T-helper 17 cell (primary cell): Measurements from ENCODE around the gene TRIM6. TPM values are rescaled to one million over a fixed set of nuclear protein-coding genes. Genes with fewer than 3 reads are reported as not detected.
"Not testable (repeated sequence)": the region's sequence is repeated elsewhere in the genome, so short reads cannot be mapped to it uniquely, and the experiment has no call there.

Experiments used
- ATAC-seq: fragments of 150-1000 bp; cut with Tn5 transposase; 2 replicates; pipeline ENCODE4 v1.10.0; 2021; ENCODE audit warnings: mild to moderate bottlenecking, moderate library complexity
- DNase-seq, 3 donors: peaks; one replicate each; pipeline versions ENCODE4 v3.0.0 to v3.0.0-alpha.2; 2020 to 2021
- H3K9me3 ChIP-seq: one replicate; pipeline ENCODE4 v1.7.0; 2013; ENCODE audit warnings: low read length, mild to moderate bottlenecking; ENCODE audit not compliant: control insufficient read depth, poor library complexity, severe bottlenecking
- H3K27ac Mint-ChIP-seq: one replicate; pipeline ENCODE4 v1.8.0; 2022; ENCODE audit warnings: mild to moderate bottlenecking, moderate library complexity, mixed read lengths
- H3K27me3 Mint-ChIP-seq: one replicate; pipeline ENCODE4 v1.8.0; 2022; ENCODE audit warnings: mixed read lengths
- H3K36me3 Mint-ChIP-seq: one replicate; pipeline ENCODE4 v1.8.0; 2022; ENCODE audit warnings: low read depth, mixed read lengths
- H3K4me1 Mint-ChIP-seq: one replicate; pipeline ENCODE4 v1.8.0; 2022; ENCODE audit warnings: mild to moderate bottlenecking, mixed read lengths
- H3K4me3 Mint-ChIP-seq: one replicate; pipeline ENCODE4 v1.8.0; 2022; ENCODE audit warnings: mild to moderate bottlenecking, moderate library complexity, mixed read lengths
- total RNA-seq, 4 donors: library from RNA in 2 of 4; stranded (reverse) in 2 of 4; gene quantifications; one replicate each; pipeline ENCODE4 v1.2.3 and lab custom pipeline; 2022 to 2026

TRIM6 gene
- total RNA-seq, 2 donors from 2014 or later: not detected

GRCh38 chr11:5656956-5657355 lies 60.5 kb downstream of the TRIM6 start:
- not testable (repeated sequence) for H3K27me3 Mint-ChIP-seq, H3K27ac Mint-ChIP-seq

GRCh38 chr11:5658318-5658717 lies 61.9 kb downstream of the TRIM6 start:
- Mint-ChIP-seq H3K4me3 (no peak overlapping the region), H3K27me3 (no peaks in the 10 kb centered on the region), H3K4me1 (peaks cover 4% of the 10 kb centered on the region), H3K27ac (no peak overlapping the region), H3K36me3 (peaks cover 4% of the 10 kb centered on the region)
- no peaks in the 10 kb centered on the region for H3K9me3 ChIP-seq
- DNase-seq (no peak), ATAC-seq (no peak)

More at GRCh38 chr11:5656956-5657355, 60.5 kb downstream of the TRIM6 start:
- H3K9me3 ChIP-seq, H3K4me1 Mint-ChIP-seq, ATAC-seq, DNase-seq, H3K4me3 Mint-ChIP-seq, H3K36me3 Mint-ChIP-seq: not testable (repeated sequence)

Other genes starting within 250 kb of the TRIM6 start
- gene OR51B6, start 245.1 kb upstream of the TRIM6 start, total RNA-seq: not detected
- not detected for gene OR51M1, start 212.8 kb upstream of the TRIM6 start, total RNA-seq
- not detected for gene OR51Q1, start 174.5 kb upstream of the TRIM6 start, total RNA-seq
- gene OR51I1, start 155.1 kb upstream of the TRIM6 start, total RNA-seq: not detected
- gene OR51I2, start 147.3 kb upstream of the TRIM6 start, total RNA-seq: not detected
- not detected for gene OR52D1, start 108.0 kb upstream of the TRIM6 start, total RNA-seq
- gene UBQLN3, start 86.7 kb upstream of the TRIM6 start, total RNA-seq: under 1 TPM in 1 of 2 donors, not detected in 1; 0.20 TPM
- gene UBQLNL, start 79.9 kb upstream of the TRIM6 start, total RNA-seq: under 1 TPM; 0.29 to 0.42 TPM
- not detected for gene OR52H1, start 48.1 kb upstream of the TRIM6 start, total RNA-seq
- gene OR52B6, start 15.8 kb upstream of the TRIM6 start, total RNA-seq: not detected
- gene TRIM34, start 28.4 kb downstream of the TRIM6 start, total RNA-seq: 1 to 10 TPM; 3.8 to 6.5 TPM
- 10 to 100 TPM in 1 of 2 donors, 1 to 10 TPM in 1; 9.9 to 10.4 TPM for gene TRIM5, start 88.4 kb downstream of the TRIM6 start, total RNA-seq
- gene TRIM22, start 93.2 kb downstream of the TRIM6 start, total RNA-seq: 100 to 1,000 TPM; 273 to 293 TPM
- gene OR56B1, start 139.8 kb downstream of the TRIM6 start, total RNA-seq: under 1 TPM in 1 of 2 donors, not detected in 1; 0.20 TPM
- 1 to 10 TPM; 1.3 to 1.4 TPM for gene OR52N4, start 157.6 kb downstream of the TRIM6 start, total RNA-seq
- not detected for gene OR52N5, start 186.7 kb downstream of the TRIM6 start, total RNA-seq
- gene OR52N1, start 194.6 kb downstream of the TRIM6 start, total RNA-seq: not detected
- gene OR52N2, start 212.3 kb downstream of the TRIM6 start, total RNA-seq: not detected
- gene OR52E6, start 245.3 kb downstream of the TRIM6 start, total RNA-seq: not detected